Kidney (tissue), 14 donors: Measurements from ENCODE around the gene SFMBT2. TPM values are rescaled to one million over a fixed set of nuclear protein-coding genes. Genes with fewer than 3 reads are reported as not detected.

Experiments used
- DNase-seq, 5 donors: peaks; one replicate each; pipeline ENCODE4 v3.0.0-alpha.2; 2013 to 2020
- FAIRE-seq: peaks from 2 replicates; lab custom pipeline; 2012; peaks lifted over from hg19 to GRCh38; lab: Jason Lieb, UNC
- H3K27ac ChIP-seq, 2 donors: one replicate each; pipeline ENCODE4 v1.7.0; 2013; ENCODE audit warnings: low read depth in 2 of 2, low read length in 2 of 2, inconsistent platforms in 1 of 2
- H3K27me3 ChIP-seq: one replicate; pipeline ENCODE4 v1.7.1; 2013; ENCODE audit warnings: low read length, inconsistent platforms; ENCODE audit not compliant: control insufficient read depth, insufficient read depth
- H3K36me3 ChIP-seq, 3 donors: one replicate each; pipeline versions ENCODE4 v1.7.0 to v1.7.1; 2013; ENCODE audit warnings: low read length in 3 of 3, control low read depth in 1 of 3, inconsistent platforms in 1 of 3; ENCODE audit not compliant: insufficient read depth in 3 of 3, control insufficient read depth in 2 of 3
- H3K4me1 ChIP-seq, 3 donors: one replicate each; pipeline versions ENCODE4 v1.7.0 to v1.7.1; 2013; ENCODE audit warnings: low read length in 3 of 3, inconsistent platforms in 1 of 3, low read depth in 1 of 3; ENCODE audit not compliant: control insufficient read depth in 2 of 3, insufficient read depth in 2 of 3
- H3K4me3 ChIP-seq, 3 donors: one replicate each; pipeline versions ENCODE4 v1.7.0 to v1.8.1; 2013; ENCODE audit warnings: low read length in 3 of 3, control low read depth in 1 of 3, inconsistent platforms in 1 of 3
- H3K9ac ChIP-seq, 3 donors: one replicate each; pipeline versions ENCODE4 v1.7.0 to v1.7.1; 2013; ENCODE audit warnings: low read length in 3 of 3, control low read depth in 1 of 3, inconsistent platforms in 1 of 3
- H3K9me3 ChIP-seq, 3 donors: one replicate each; pipeline versions ENCODE4 v1.7.0 to v1.7.1; 2013; ENCODE audit warnings: low read length in 3 of 3, control low read depth in 1 of 3, inconsistent platforms in 1 of 3; ENCODE audit not compliant: control insufficient read depth in 2 of 3, insufficient read depth in 1 of 3
- intact Hi-C: fragments of 100-400 bp; cut with DNase I; formaldehyde crosslinking; loops from one replicate; pipeline ENCODE4 v1.11.1; 2022
- polyA plus RNA-seq: library from polyadenylated mRNA; stranded (reverse); fragments of 350-450 nt; fragmentation: Illumina TruSeq; extraction: RNeasy Lipid Tissue Mini Kit (QIAGEN cat#74804); gene quantifications from one replicate; pipeline ENCODE4 v1.2.3, GENCODE V29; 2014; ENCODE audit warnings: low read depth, low replicate concordance; ENCODE audit not compliant: insufficient read depth
- total RNA-seq: library from RNA; stranded (reverse); fragmentation: NEBNext Ultra II Directional; extraction: Animal tissue kit (Norgen Biotek cat#: 25700); gene quantifications from one replicate; pipeline ENCODE4 v1.2.1, GENCODE V29; 2021
- TF ChIP-seq, protein P1 (sequence below): IDR thresholded peaks from 3 replicates; pipeline ENCODE4 v1.5.1; 2012; ENCODE audit warnings: mild to moderate bottlenecking, moderate library complexity, borderline replicate concordance; ENCODE audit not compliant: insufficient read depth; ENCODE audit errors: extremely low read depth
- donor health status: control.
- donor health status: control.
- donor health status: control.
- donor health status: control.
- donor health status: control.
- donor health status: DM: yes; HTN: yes; CAD: no.
- donor health status: Normal renal cell carcinoma (clear cell type).

SFMBT2 gene
- total and polyA plus RNA-seq, 2 donors from 2014 or later: 1.2 to 15.3 TPM

DNA sequence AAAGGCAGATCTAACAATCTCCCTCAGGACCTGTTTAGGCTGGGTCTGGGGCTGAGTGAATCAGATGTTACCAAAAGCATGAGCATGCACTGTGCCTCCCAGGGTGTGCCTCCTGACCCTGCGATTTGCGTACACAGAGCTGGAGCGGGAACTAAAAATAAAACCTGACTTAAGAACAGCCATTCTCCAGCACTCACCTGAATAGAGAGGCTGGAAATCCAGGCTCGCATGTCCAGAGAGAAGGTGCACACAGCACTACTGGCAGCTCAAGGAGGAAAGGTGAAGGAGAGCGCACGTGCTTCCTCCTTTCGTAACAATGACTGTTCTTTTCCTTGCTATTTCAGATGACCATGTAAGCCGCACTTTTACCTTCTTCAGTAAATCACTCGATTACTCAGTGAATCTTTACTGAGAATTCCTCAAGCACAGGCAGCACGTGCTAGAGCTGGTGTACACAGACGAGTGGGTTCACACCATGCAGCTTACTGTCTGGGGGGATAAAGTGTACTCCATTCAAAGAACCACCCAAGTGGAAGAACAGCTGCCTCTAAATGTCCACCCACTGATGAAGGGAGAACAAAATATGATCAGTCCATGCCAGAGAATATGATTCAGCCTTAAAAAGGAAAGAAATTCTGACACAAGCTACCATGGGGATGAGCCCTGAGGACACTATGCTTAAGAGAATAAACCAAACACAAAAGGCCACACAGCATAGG lies 45.6 kb downstream of the SFMBT2 start:
- DNase-seq (no peak), FAIRE-seq (no peak)
- Histone ChIP-seq H3K4me1 (no peaks in the 10 kb centered on the region), H3K27ac (no peak overlapping the region), H3K27me3 (no peaks in the 10 kb centered on the region), H3K9me3 (no peaks in the 10 kb centered on the region), H3K9ac (no peak overlapping the region), H3K4me3 (no peak overlapping the region), H3K36me3 (peaks cover 0 to 3% (median 0%) of the 10 kb centered on the region in 3 donors)
- TF ChIP-seq, protein P1, sequence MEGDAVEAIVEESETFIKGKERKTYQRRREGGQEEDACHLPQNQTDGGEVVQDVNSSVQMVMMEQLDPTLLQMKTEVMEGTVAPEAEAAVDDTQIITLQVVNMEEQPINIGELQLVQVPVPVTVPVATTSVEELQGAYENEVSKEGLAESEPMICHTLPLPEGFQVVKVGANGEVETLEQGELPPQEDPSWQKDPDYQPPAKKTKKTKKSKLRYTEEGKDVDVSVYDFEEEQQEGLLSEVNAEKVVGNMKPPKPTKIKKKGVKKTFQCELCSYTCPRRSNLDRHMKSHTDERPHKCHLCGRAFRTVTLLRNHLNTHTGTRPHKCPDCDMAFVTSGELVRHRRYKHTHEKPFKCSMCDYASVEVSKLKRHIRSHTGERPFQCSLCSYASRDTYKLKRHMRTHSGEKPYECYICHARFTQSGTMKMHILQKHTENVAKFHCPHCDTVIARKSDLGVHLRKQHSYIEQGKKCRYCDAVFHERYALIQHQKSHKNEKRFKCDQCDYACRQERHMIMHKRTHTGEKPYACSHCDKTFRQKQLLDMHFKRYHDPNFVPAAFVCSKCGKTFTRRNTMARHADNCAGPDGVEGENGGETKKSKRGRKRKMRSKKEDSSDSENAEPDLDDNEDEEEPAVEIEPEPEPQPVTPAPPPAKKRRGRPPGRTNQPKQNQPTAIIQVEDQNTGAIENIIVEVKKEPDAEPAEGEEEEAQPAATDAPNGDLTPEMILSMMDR: no peak
- intact Hi-C loops: no loop called here

DNA sequence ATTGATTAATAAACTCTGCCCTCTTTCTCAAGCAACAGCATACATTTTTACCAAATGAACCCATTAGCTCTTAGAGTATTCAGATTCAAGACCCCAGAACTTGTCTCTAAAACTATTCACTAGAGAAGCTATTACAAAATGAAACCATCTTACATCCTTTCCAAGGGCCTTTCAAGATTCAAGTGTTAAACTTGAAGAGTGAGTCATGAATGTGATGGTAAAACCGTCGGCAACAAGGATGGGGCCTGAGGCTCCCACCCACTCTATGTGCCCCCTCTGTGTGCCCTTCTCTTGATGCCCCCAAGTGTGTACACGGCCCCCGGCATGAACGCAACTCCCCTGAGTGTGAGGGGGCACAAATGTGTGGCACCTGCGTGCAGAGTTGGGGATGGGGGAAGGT lies 46.4 kb downstream of the SFMBT2 start:
- Histone ChIP-seq H3K36me3 (peaks cover 0 to 3% (median 0%) of the 10 kb centered on the region in 3 donors), H3K27ac (no peak overlapping the region), H3K4me1 (no peaks in the 10 kb centered on the region), H3K9me3 (no peaks in the 10 kb centered on the region), H3K9ac (no peak overlapping the region), H3K27me3 (no peaks in the 10 kb centered on the region), H3K4me3 (no peak overlapping the region)
- intact Hi-C loops: no loop called here
- FAIRE-seq (no peak), DNase-seq (no peak)
- TF ChIP-seq, protein P1: no peak

- intact Hi-C loops: no loop called here
- Histone ChIP-seq H3K27me3 (no peaks in the 10 kb centered on the region), H3K36me3 (peaks cover 0 to 3% (median 0%) of the 10 kb centered on the region in 3 donors), H3K27ac (no peak overlapping the region), H3K9me3 (no peaks in the 10 kb centered on the region), H3K4me3 (no peak overlapping the region), H3K4me1 (no peaks in the 10 kb centered on the region), H3K9ac (no peak overlapping the region)
- TF ChIP-seq, protein P1: no peak
- no peak for FAIRE-seq
- DNase-seq: no peak
Observed at GRCh38 chr10:7363700-7364099, 47.1 kb downstream of the SFMBT2 start.
